Measurements from ENCODE around the gene RTN4RL1. TPM values are rescaled to one million over a fixed set of nuclear protein-coding genes. Genes with fewer than 3 reads are reported as not detected.
A peak's percentile ranks its signal among the peaks of the same experiment; 100 is the strongest.

RTN4RL1 gene
- total and polyA plus RNA-seq, 9 of the 15 experiments (the other 6 are each of a cell fraction or from before 2014, with no cell fraction given) = 0.04 to 0.06 (median 0.04) TPM; not detected in 5

DNA sequence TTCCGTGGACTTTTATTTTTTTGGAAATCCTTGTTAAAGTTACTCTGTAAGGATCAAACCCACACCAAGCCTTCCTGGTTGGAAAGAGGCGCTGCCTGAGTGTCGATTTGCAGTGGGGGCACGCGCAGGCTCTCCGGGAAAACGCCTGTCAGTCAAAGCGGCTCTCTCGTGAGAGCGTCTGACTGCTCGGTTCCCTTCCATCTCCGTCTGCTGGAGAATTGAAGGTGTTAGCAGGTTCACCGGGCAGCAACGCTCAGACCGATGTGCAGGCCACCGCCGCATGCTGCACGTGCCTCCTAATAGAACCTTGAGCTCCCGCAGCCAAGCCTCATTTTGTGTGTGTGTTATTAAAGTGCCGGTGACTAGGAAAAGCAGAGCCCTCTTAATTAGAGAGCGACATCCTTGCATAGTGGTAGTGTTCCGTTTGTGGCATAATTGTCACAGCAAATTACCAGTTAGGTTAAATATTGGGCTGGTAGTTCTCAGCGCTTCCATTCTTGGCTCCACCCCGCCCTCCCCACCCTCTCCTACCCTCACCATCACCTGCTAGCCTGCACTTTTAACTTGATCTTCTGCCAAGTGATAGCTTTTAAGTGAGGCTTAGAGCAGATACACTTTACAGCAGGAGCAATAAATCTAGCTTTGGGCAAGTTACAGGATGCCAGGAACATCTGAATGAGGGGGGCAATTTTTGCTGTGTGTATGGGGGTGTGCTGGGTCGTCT lies 119.8 kb downstream of the RTN4RL1 start:
- no peak for FAIRE-seq
- intact Hi-C loops (cut with micrococcal nuclease) = loop anchor here (5.0 kb wide), 1 partner anchor 142 kb away; no protein-coding TSS in a partner anchor
- no peak overlapping the region for H3K4me3 ChIP-seq

More for the DNA sequence above, 119.8 kb downstream of the RTN4RL1 start:
- Histone ChIP-seq H4K20me1 (replicated peaks; ENCODE audit: control insufficient read depth, insufficient read depth, low read length) (no peaks in the 10 kb centered on the region), H3K9me1 (ENCODE audit: control insufficient read depth, insufficient read depth, low read length) (no peaks in the 10 kb centered on the region), H2AFZ (ENCODE audit: low read depth, low read length) (no peak overlapping the region), H3K4me1 (replicated peaks in 1 of 2; ENCODE audit: control insufficient read depth in 2 of 2, insufficient read depth in 2 of 2, low read length in 2 of 2) (peaks cover 0 to 16% of the 10 kb centered on the region in 2 experiments; a peak in 3 of 5 replicates), H3K4me2 (ENCODE audit: insufficient read depth, low read length) (no peak overlapping the region), H3K9me3 (replicated peaks; ENCODE audit: control insufficient read depth, insufficient read depth, low read depth, low read length) (no peaks in the 10 kb centered on the region), H3K9ac (ENCODE audit: insufficient read depth in 1 of 2, low read depth in 2 of 2, low read length in 2 of 2) (peak overlapping the region in 1 of 2 experiments; percentile 76; a peak in 1 of 4 replicates), H3K79me2 (ENCODE audit: control insufficient read depth, insufficient read depth, low read length) (no peaks in the 10 kb centered on the region), H3K27me3 (ENCODE audit: control insufficient read depth in 2 of 2, insufficient read depth in 2 of 2, low read length in 2 of 2) (peaks cover 10 to 19% of the 10 kb centered on the region in 2 experiments; a peak in 4 of 5 replicates), H3K36me3 (ENCODE audit: control insufficient read depth, insufficient read depth, low read length) (no peaks in the 10 kb centered on the region), H3K27ac (ENCODE audit: extremely low read depth, low read depth, low read length) (no peak overlapping the region)
- TF ChIP-seq, protein P1, sequence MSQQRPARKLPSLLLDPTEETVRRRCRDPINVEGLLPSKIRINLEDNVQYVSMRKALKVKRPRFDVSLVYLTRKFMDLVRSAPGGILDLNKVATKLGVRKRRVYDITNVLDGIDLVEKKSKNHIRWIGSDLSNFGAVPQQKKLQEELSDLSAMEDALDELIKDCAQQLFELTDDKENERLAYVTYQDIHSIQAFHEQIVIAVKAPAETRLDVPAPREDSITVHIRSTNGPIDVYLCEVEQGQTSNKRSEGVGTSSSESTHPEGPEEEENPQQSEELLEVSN (IDR thresholded peaks at IDR 0.05; ENCODE audit: borderline replicate concordance in 1 of 2, extremely low read depth in 1 of 2, insufficient read depth in 1 of 2, insufficient read length in 1 of 2, low read depth in 1 of 2, low read length in 1 of 2, poor library complexity in 1 of 2, severe bottlenecking in 1 of 2) = peak in 1 of 2 experiments; percentile 19
- peak; percentile 59 for TF ChIP-seq BHLHE40 (IDR thresholded peaks at IDR 0.05; ENCODE audit: low read length)
- TF ChIP-seq, protein P2, sequence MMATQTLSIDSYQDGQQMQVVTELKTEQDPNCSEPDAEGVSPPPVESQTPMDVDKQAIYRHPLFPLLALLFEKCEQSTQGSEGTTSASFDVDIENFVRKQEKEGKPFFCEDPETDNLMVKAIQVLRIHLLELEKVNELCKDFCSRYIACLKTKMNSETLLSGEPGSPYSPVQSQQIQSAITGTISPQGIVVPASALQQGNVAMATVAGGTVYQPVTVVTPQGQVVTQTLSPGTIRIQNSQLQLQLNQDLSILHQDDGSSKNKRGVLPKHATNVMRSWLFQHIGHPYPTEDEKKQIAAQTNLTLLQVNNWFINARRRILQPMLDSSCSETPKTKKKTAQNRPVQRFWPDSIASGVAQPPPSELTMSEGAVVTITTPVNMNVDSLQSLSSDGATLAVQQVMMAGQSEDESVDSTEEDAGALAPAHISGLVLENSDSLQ (IDR thresholded peaks at IDR 0.05) = peak; percentile 78
- TF ChIP-seq, protein P3, sequence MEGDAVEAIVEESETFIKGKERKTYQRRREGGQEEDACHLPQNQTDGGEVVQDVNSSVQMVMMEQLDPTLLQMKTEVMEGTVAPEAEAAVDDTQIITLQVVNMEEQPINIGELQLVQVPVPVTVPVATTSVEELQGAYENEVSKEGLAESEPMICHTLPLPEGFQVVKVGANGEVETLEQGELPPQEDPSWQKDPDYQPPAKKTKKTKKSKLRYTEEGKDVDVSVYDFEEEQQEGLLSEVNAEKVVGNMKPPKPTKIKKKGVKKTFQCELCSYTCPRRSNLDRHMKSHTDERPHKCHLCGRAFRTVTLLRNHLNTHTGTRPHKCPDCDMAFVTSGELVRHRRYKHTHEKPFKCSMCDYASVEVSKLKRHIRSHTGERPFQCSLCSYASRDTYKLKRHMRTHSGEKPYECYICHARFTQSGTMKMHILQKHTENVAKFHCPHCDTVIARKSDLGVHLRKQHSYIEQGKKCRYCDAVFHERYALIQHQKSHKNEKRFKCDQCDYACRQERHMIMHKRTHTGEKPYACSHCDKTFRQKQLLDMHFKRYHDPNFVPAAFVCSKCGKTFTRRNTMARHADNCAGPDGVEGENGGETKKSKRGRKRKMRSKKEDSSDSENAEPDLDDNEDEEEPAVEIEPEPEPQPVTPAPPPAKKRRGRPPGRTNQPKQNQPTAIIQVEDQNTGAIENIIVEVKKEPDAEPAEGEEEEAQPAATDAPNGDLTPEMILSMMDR (IDR thresholded peaks at IDR 0.05 in 2 of 3, conservative IDR thresholded peaks at IDR 0.05 in 1 of 3; ENCODE audit: insufficient read depth in 2 of 3, low read depth in 1 of 3, low read length in 3 of 3) = no peak
- CTCF ChIA-PET (ENCODE audit: low intra/inter-chr PET ratio) = no interaction called here
- DNase-seq (ENCODE audit: extremely low read depth in 1 of 4, low spot score in 3 of 4) (no peak), ATAC-seq (no peak)
- in situ Hi-C loops (cut with MboI) = loop anchor here (5.0 to 25.0 kb wide), 2 partner anchors 127 to 332 kb away; partner anchors contain the start of gene DPH1
- WGBS (ENCODE audit: insufficient coverage, low coverage, missing lambda C conversion rate) = 25% methylated on average over 10 of the region's 25 CpGs
- BruUV-seq (replicated peaks) = no TSS peak
- POLR2A ChIA-PET = interaction anchor here (0.6 to 0.8 kb wide), 2 partner anchors 33 to 143 kb away, joined by 3 to 4 read pairs; no protein-coding TSS in a partner anchor
